ENCODE data around the gene SAFB. TPM values are rescaled to one million over a fixed set of nuclear protein-coding genes. Genes with fewer than 3 reads are reported as not detected.

SAFB gene
- total and polyA plus RNA-seq, 5 donors from 2014 or later = 36.9 to 204 (median 54.9) TPM

DNA sequence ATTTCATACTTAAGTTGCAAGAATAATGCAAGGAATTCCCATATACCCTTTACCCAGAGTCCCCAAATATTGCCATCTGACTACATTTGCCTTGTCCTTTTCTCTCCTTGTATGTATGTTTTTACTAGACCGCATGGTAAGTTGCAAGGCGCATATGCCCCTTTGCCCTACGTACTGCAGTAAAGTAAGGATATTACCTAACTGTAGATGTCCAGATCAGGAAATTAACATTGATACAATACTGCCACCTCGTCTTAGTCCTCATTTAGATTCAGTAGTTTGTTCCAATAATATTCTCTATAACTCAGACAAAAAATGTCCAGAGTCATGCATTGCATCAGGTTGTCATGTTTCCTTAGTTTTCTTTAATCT is 9.3 kb downstream of the SAFB start:
- H3K9me3 Mint-ChIP-seq = no peaks in the 10 kb centered on the region
- H3K27me3 ChIP-seq (ENCODE audit: control insufficient read depth, insufficient read depth, low read length) = no peaks in the 10 kb centered on the region
- ATAC-seq (ENCODE audit: low read depth in 2 of 2) = no peak
- no peak overlapping the region for H3K4me3 ChIP-seq (ENCODE audit: low read depth, low read length)
- peak overlapping the region in 1 of 3 donors; percentile 33 for H3K27ac Mint-ChIP-seq
- peaks cover 45% of the 10 kb centered on the region for H3K4me1 ChIP-seq (ENCODE audit: control insufficient read depth, insufficient read depth, low read length, poor library complexity, severe bottlenecking)
- H3K27me3 Mint-ChIP-seq = no peaks in the 10 kb centered on the region
- peaks cover 51% of the 10 kb centered on the region for H3K36me3 ChIP-seq (ENCODE audit: control insufficient read depth, insufficient read depth, low read length)
- peaks cover 26 to 85% (median 65%) of the 10 kb centered on the region in 4 donors for H3K4me1 Mint-ChIP-seq
- no peak for DNase-seq
- peaks cover 27% of the 10 kb centered on the region for H3K36me3 Mint-ChIP-seq
- no peak overlapping the region for H3K27ac ChIP-seq (ENCODE audit: insufficient read depth, low read length, poor library complexity, severe bottlenecking)
- peak overlapping the region in 1 of 4 donors; percentile 39 for H3K4me3 Mint-ChIP-seq
- H3K9me3 ChIP-seq (ENCODE audit: control insufficient read depth in 2 of 2, low read length in 2 of 2) = no peaks in the 10 kb centered on the region

DNA sequence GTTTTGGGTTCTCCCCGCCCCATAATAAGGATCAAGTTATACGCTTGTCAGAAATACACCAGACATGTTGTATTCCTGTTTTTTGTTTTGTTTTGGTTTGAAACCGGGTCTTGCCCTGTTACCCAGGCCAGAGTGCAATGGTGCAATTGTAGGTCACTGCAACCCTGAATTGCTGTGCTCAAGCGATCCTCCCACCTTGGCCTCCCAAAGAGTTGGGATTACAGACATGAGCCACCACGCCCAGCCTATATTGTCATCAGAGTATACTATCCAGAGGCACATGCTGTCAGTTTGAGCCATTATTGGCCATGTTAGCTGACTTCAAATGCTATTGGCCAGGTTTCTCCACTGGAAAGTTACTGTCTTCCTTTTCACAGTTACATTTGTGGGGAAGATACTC is 9.8 kb downstream of the SAFB start:
- Mint-ChIP-seq H3K4me3 (peak overlapping the region in 1 of 4 donors; percentile 39), H3K4me1 (peaks cover 26 to 86% (median 64%) of the 10 kb centered on the region in 4 donors), H3K27ac (peak overlapping the region in 2 of 3 donors; percentile 32 to 33), H3K9me3 (no peaks in the 10 kb centered on the region), H3K27me3 (no peaks in the 10 kb centered on the region), H3K36me3 (peaks cover 23% of the 10 kb centered on the region)
- H3K27ac ChIP-seq (ENCODE audit: insufficient read depth, low read length, poor library complexity, severe bottlenecking) = no peak overlapping the region
- no peak for DNase-seq
- H3K9me3 ChIP-seq (ENCODE audit: control insufficient read depth in 2 of 2, low read length in 2 of 2) = no peaks in the 10 kb centered on the region
- no peak for ATAC-seq (ENCODE audit: low read depth in 2 of 2)
- H3K4me3 ChIP-seq (ENCODE audit: low read depth, low read length) = no peak overlapping the region
- peaks cover 47% of the 10 kb centered on the region for H3K36me3 ChIP-seq (ENCODE audit: control insufficient read depth, insufficient read depth, low read length)
- H3K27me3 ChIP-seq (ENCODE audit: control insufficient read depth, insufficient read depth, low read length) = no peaks in the 10 kb centered on the region
- peaks cover 41% of the 10 kb centered on the region for H3K4me1 ChIP-seq (ENCODE audit: control insufficient read depth, insufficient read depth, low read length, poor library complexity, severe bottlenecking)

DNA sequence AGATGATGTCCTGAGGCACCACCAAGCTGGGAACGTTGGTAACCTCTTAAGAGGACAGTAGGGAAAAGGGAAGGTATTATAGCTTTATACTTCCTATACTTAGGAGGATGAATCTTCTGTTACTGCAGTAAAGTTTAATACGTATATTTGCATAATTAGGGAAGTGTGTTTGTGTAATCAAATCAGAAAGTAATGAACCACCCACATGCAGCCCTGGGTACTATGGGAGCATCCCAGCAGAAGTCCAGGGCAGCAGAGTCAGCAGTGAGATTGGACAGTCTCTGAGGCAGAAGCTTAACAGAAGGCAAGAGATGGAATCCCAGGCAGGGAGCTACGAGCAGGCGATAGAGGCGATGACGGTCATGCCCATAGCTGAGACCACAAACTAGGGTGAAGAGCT is 12.5 kb downstream of the SAFB start:
- Mint-ChIP-seq H3K4me3 (peak overlapping the region in 2 of 4 donors; percentile 0 to 48), H3K27ac (no peak overlapping the region), H3K4me1 (peaks cover 22 to 71% (median 53%) of the 10 kb centered on the region in 4 donors)

GRCh38 chr19:5637971-5638370 is 15.1 kb downstream of the SAFB start:
- Mint-ChIP-seq H3K9me3 (no peaks in the 10 kb centered on the region), H3K36me3 (peaks cover 7% of the 10 kb centered on the region), H3K27ac (peak overlapping the region in 1 of 3 donors; percentile 11), H3K27me3 (no peaks in the 10 kb centered on the region), H3K4me1 (peaks cover 7 to 59% (median 38%) of the 10 kb centered on the region in 4 donors), H3K4me3 (no peak overlapping the region)
- DNase-seq (no peak), ATAC-seq (ENCODE audit: low read depth in 2 of 2) (no peak)
- Histone ChIP-seq H3K27ac (ENCODE audit: insufficient read depth, low read length, poor library complexity, severe bottlenecking) (no peak overlapping the region), H3K4me3 (ENCODE audit: low read depth, low read length) (no peak overlapping the region), H3K36me3 (ENCODE audit: control insufficient read depth, insufficient read depth, low read length) (peaks cover 39% of the 10 kb centered on the region), H3K9me3 (ENCODE audit: control insufficient read depth in 2 of 2, low read length in 2 of 2) (no peaks in the 10 kb centered on the region), H3K27me3 (ENCODE audit: control insufficient read depth, insufficient read depth, low read length) (no peaks in the 10 kb centered on the region), H3K4me1 (ENCODE audit: control insufficient read depth, insufficient read depth, low read length, poor library complexity, severe bottlenecking) (no peaks in the 10 kb centered on the region)

More for the DNA sequence above, 12.5 kb downstream of the SAFB start:
- H3K27ac ChIP-seq (ENCODE audit: insufficient read depth, low read length, poor library complexity, severe bottlenecking) = no peak overlapping the region
- DNase-seq (no peak), ATAC-seq (ENCODE audit: low read depth in 2 of 2) (no peak)
- H3K27me3 ChIP-seq (ENCODE audit: control insufficient read depth, insufficient read depth, low read length) = no peaks in the 10 kb centered on the region
- Mint-ChIP-seq H3K36me3 (peaks cover 7% of the 10 kb centered on the region), H3K27me3 (no peaks in the 10 kb centered on the region), H3K9me3 (no peaks in the 10 kb centered on the region)
- H3K4me3 ChIP-seq (ENCODE audit: low read depth, low read length) = peak overlapping the region; percentile 4
- H3K36me3 ChIP-seq (ENCODE audit: control insufficient read depth, insufficient read depth, low read length) = peaks cover 25% of the 10 kb centered on the region
- H3K9me3 ChIP-seq (ENCODE audit: control insufficient read depth in 2 of 2, low read length in 2 of 2) = no peaks in the 10 kb centered on the region
- H3K4me1 ChIP-seq (ENCODE audit: control insufficient read depth, insufficient read depth, low read length, poor library complexity, severe bottlenecking) = peaks cover 14% of the 10 kb centered on the region

GRCh38 chr19:5641171-5641570 is 18.3 kb downstream of the SAFB start:
- no peaks in the 10 kb centered on the region for H3K4me1 ChIP-seq (ENCODE audit: control insufficient read depth, insufficient read depth, low read length, poor library complexity, severe bottlenecking)
- Mint-ChIP-seq H3K4me1 (peaks cover 0 to 51% (median 36%) of the 10 kb centered on the region in 4 donors), H3K9me3 (no peaks in the 10 kb centered on the region), H3K4me3 (peak overlapping the region in 1 of 4 donors; percentile 1), H3K27me3 (no peaks in the 10 kb centered on the region), H3K36me3 (peaks cover 30% of the 10 kb centered on the region), H3K27ac (peak overlapping the region in 1 of 3 donors; percentile 89)
- no peak overlapping the region for H3K4me3 ChIP-seq (ENCODE audit: low read depth, low read length)
- H3K9me3 ChIP-seq (ENCODE audit: control insufficient read depth in 2 of 2, low read length in 2 of 2) = no peaks in the 10 kb centered on the region
- H3K36me3 ChIP-seq (ENCODE audit: control insufficient read depth, insufficient read depth, low read length) = peaks cover 58% of the 10 kb centered on the region
- no peak overlapping the region for H3K27ac ChIP-seq (ENCODE audit: insufficient read depth, low read length, poor library complexity, severe bottlenecking)
- DNase-seq (no peak), ATAC-seq (ENCODE audit: low read depth in 2 of 2) (no peak)
- no peaks in the 10 kb centered on the region for H3K27me3 ChIP-seq (ENCODE audit: control insufficient read depth, insufficient read depth, low read length)

DNA sequence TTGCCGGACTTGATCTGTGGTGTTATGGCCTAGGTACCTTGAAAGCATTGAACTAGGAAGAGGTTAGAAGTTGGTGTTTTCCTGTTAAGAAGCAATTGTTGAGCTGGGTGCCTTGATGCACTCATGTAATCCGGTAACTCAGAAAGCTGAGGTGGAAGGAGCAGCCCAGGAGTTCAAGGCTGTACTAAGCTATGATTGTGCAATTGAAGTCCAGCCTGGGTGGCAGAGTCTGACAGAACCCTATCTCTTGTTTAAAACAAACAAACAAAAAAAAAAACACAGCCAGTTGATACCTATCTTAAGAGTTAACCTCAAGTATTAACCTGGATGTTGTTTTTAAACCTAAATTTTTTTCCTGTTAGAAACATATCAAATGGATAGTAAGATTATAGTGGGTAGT is 19.3 kb downstream of the SAFB start:
- Histone ChIP-seq H3K27ac (ENCODE audit: insufficient read depth, low read length, poor library complexity, severe bottlenecking) (no peak overlapping the region), H3K4me1 (ENCODE audit: control insufficient read depth, insufficient read depth, low read length, poor library complexity, severe bottlenecking) (no peaks in the 10 kb centered on the region), H3K36me3 (ENCODE audit: control insufficient read depth, insufficient read depth, low read length) (peaks cover 65% of the 10 kb centered on the region), H3K9me3 (ENCODE audit: control insufficient read depth in 2 of 2, low read length in 2 of 2) (no peaks in the 10 kb centered on the region), H3K27me3 (ENCODE audit: control insufficient read depth, insufficient read depth, low read length) (no peaks in the 10 kb centered on the region), H3K4me3 (ENCODE audit: low read depth, low read length) (no peak overlapping the region)
- Mint-ChIP-seq H3K36me3 (peaks cover 40% of the 10 kb centered on the region), H3K27me3 (no peaks in the 10 kb centered on the region), H3K4me3 (no peak overlapping the region), H3K27ac (no peak overlapping the region), H3K4me1 (peaks cover 0 to 58% (median 39%) of the 10 kb centered on the region in 4 donors), H3K9me3 (no peaks in the 10 kb centered on the region)
- DNase-seq = no peak
- no peak for ATAC-seq (ENCODE audit: low read depth in 2 of 2)

DNA sequence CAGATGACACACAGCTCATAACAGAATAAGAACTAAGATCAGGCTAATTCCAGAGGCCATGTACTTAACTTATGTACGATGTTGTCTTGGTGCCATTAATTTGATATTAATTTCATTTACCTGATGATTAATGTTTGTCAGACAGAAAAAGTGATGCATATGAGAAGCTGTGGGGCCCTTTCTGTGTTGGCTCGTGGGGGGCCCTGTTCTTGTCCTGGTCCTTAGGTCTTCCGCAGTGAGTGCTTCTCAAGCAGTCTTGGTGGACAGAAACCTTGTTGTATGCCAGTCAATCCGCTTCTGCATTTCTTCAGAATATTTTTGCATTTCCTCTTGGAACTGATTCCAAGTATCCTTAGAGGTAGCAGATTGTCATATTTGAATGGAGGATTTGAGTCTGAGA is 20.2 kb downstream of the SAFB start:
- Mint-ChIP-seq H3K4me3 (no peak overlapping the region), H3K4me1 (peaks cover 0 to 52% (median 34%) of the 10 kb centered on the region in 4 donors), H3K9me3 (no peaks in the 10 kb centered on the region), H3K36me3 (peaks cover 47% of the 10 kb centered on the region), H3K27me3 (no peaks in the 10 kb centered on the region), H3K27ac (peak overlapping the region in 1 of 3 donors; percentile 84)
- ATAC-seq (ENCODE audit: low read depth in 2 of 2) (no peak), DNase-seq (no peak)
- Histone ChIP-seq H3K4me3 (ENCODE audit: low read depth, low read length) (no peak overlapping the region), H3K27me3 (ENCODE audit: control insufficient read depth, insufficient read depth, low read length) (no peaks in the 10 kb centered on the region), H3K27ac (ENCODE audit: insufficient read depth, low read length, poor library complexity, severe bottlenecking) (no peak overlapping the region), H3K36me3 (ENCODE audit: control insufficient read depth, insufficient read depth, low read length) (peaks cover 74% of the 10 kb centered on the region), H3K4me1 (ENCODE audit: control insufficient read depth, insufficient read depth, low read length, poor library complexity, severe bottlenecking) (no peaks in the 10 kb centered on the region), H3K9me3 (ENCODE audit: control insufficient read depth in 2 of 2, low read length in 2 of 2) (no peaks in the 10 kb centered on the region)

DNA sequence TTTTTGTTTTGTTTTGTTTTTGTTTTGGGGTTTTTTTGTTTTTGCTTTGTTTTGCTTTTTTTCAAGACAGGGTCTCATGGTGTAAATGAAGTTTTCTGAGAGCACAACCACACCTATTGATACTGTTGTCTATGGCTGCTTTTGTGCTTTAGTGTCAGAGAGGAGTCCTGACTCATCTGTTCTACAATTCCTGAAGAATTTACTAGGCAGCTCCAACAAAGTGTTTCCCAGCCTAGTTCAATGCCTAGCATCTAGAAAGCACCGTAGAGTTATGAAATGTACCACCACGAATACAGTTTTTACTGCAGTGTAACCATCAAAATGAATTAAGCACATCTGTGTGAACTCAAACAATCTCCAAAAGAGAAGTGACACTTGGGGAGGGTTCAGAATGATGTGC is 21.2 kb downstream of the SAFB start:
- Mint-ChIP-seq H3K27me3 (no peaks in the 10 kb centered on the region), H3K4me1 (peaks cover 0 to 48% (median 34%) of the 10 kb centered on the region in 4 donors), H3K27ac (peak overlapping the region in 2 of 3 donors; percentile 84 to 87), H3K36me3 (peaks cover 50% of the 10 kb centered on the region), H3K9me3 (no peaks in the 10 kb centered on the region), H3K4me3 (no peak overlapping the region)
- no peak overlapping the region for H3K27ac ChIP-seq (ENCODE audit: insufficient read depth, low read length, poor library complexity, severe bottlenecking)
- H3K36me3 ChIP-seq (ENCODE audit: control insufficient read depth, insufficient read depth, low read length) = peaks cover 77% of the 10 kb centered on the region
- H3K4me1 ChIP-seq (ENCODE audit: control insufficient read depth, insufficient read depth, low read length, poor library complexity, severe bottlenecking) = no peaks in the 10 kb centered on the region
- no peak overlapping the region for H3K4me3 ChIP-seq (ENCODE audit: low read depth, low read length)
- H3K27me3 ChIP-seq (ENCODE audit: control insufficient read depth, insufficient read depth, low read length) = no peaks in the 10 kb centered on the region
- ATAC-seq (ENCODE audit: low read depth in 2 of 2) (no peak), DNase-seq (no peak)
- H3K9me3 ChIP-seq (ENCODE audit: control insufficient read depth in 2 of 2, low read length in 2 of 2) = no peaks in the 10 kb centered on the region

All from CD4-positive, CD25-positive, alpha-beta regulatory T cell (primary cell).